ENCODE measurements around the gene THEMIS2.

- TF ChIP-seq SIN3A (IDR thresholded peaks at IDR 0.05; ENCODE audit: low read depth, low read length) (no peak), RELA (IDR thresholded peaks at IDR 0.05; ENCODE audit: borderline replicate concordance, partially characterized antibody) (no peak), ZNF24 (IDR thresholded peaks at IDR 0.05) (no peak), EZH2 (IDR thresholded peaks at IDR 0.05; ENCODE audit: borderline replicate concordance, control insufficient read depth, low read depth, low read length) (no peak), BRCA1 (IDR thresholded peaks at IDR 0.05; ENCODE audit: low read depth, low read length) (no peak), KDM1A (IDR thresholded peaks at IDR 0.05; ENCODE audit: borderline replicate concordance) (no peak), POLR2A (IDR thresholded peaks at IDR 0.05; ENCODE audit: low read depth, low read length) (no peak), FOS (IDR thresholded peaks at IDR 0.05; ENCODE audit: borderline replicate concordance, extremely low read depth, insufficient read length) (no peak), ESRRA (IDR thresholded peaks at IDR 0.05; ENCODE audit: low read length) (no peak), CTCF (IDR thresholded peaks at IDR 0.05 in 2 of 3, conservative IDR thresholded peaks at IDR 0.05 in 1 of 3; ENCODE audit: control insufficient read depth in 2 of 3, extremely low read depth in 1 of 3, insufficient read depth in 1 of 3, low read depth in 3 of 3, low read length in 3 of 3) (no peak), CREB1 (IDR thresholded peaks at IDR 0.05; ENCODE audit: low read depth) (no peak), SMC3 (IDR thresholded peaks at IDR 0.05; ENCODE audit: borderline replicate concordance, low read length) (no peak), RFX5 (IDR thresholded peaks at IDR 0.05; ENCODE audit: low read depth, low read length) (no peak)
- TF ChIP-seq, protein P1, sequence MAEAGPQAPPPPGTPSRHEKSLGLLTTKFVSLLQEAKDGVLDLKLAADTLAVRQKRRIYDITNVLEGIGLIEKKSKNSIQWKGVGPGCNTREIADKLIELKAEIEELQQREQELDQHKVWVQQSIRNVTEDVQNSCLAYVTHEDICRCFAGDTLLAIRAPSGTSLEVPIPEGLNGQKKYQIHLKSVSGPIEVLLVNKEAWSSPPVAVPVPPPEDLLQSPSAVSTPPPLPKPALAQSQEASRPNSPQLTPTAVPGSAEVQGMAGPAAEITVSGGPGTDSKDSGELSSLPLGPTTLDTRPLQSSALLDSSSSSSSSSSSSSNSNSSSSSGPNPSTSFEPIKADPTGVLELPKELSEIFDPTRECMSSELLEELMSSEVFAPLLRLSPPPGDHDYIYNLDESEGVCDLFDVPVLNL (IDR thresholded peaks at IDR 0.05; ENCODE audit: low read depth, low read length) = no peak
Measured at GRCh38 chr1:27915082-27915575, 42.8 kb downstream of the THEMIS2 start.

Data from GM12878 (cell line).